Fibroblast of peridontal ligament (primary cell): ENCODE results near the gene ZNG1E.
"Not testable (repeated sequence)": the region's sequence is repeated elsewhere in the genome, so short reads cannot be mapped to it uniquely, and the experiment has no call there.

Experiments used
- DNase-seq: peaks from one replicate; pipeline ENCODE4 v3.0.0-alpha.2; 2010; ENCODE audit errors: extremely low read depth

ZNG1E gene

GRCh38 chr9:65675589-65676021 is at the start of gene ZNG1E:
Gene ZNG1E (plus strand): TSS chr9:65675928. CDS start chr9:65675977, 49 bp downstream.
- DNase-seq = peak; percentile 8

GRCh38 chr9:65673579-65673978 is 2.1 kb upstream of the ZNG1E start:
- DNase-seq = not testable (repeated sequence)

GRCh38 chr9:65675018-65675417 is 710 bp upstream of the ZNG1E start:
- not testable (repeated sequence) for DNase-seq

GRCh38 chr9:65676389-65676788 is 661 bp downstream of the ZNG1E start:
- DNase-seq = not testable (repeated sequence)

- not testable (repeated sequence) for DNase-seq
Measured at GRCh38 chr9:65678533-65678932, 2.8 kb downstream of the ZNG1E start.

- not testable (repeated sequence) for DNase-seq
Measured at GRCh38 chr9:65703550-65703949, 27.8 kb downstream of the ZNG1E start.

- not testable (repeated sequence) for DNase-seq
Measured at GRCh38 chr9:65714445-65714844, 38.7 kb downstream of the ZNG1E start.

GRCh38 chr9:65737096-65737564 is 61.4 kb downstream of the ZNG1E start, which contains the start of gene FOXD4L4:
Gene FOXD4L4 (plus strand): TSS chr9:65737146. CDS start chr9:65737146, 0 bp downstream.
- not testable (repeated sequence) for DNase-seq

- DNase-seq = not testable (repeated sequence)
Measured at GRCh38 chr9:65738133-65738532, 62.4 kb downstream of the ZNG1E start.
